GM12878 (cell line): ENCODE results near the gene DTX4. TPM values are rescaled to one million over a fixed set of nuclear protein-coding genes. Genes with fewer than 3 reads are reported as not detected.

Experiments used
- ATF7 ChIP-seq: fragments of 450-650 bp; IDR thresholded peaks from 2 replicates; pipeline ENCODE4 v1.6.1; 2016; ENCODE audit warnings: low read depth, mild to moderate bottlenecking
- CEBPB ChIP-seq, 2 experiments: fragments of 150-350 bp in 1 of 2; IDR thresholded peaks; 2 replicates each; pipeline ENCODE4 v1.6.1; 2012 to 2014; ENCODE audit warnings: low read depth in 2 of 2, low read length in 2 of 2, borderline replicate concordance in 1 of 2, inconsistent platforms in 1 of 2
- CREM ChIP-seq: IDR thresholded peaks from 2 replicates; pipeline ENCODE4 v1.6.1; 2014; ENCODE audit warnings: antibody characterized with exemption, low read depth
- HDAC2 ChIP-seq: fragments of 200-600 bp; sonication (generic); IDR thresholded peaks from 2 replicates; pipeline ENCODE4 v1.6.1; 2017
- IKZF1 ChIP-seq: fragments of 450-650 bp; conservative IDR thresholded peaks from 2 replicates; pipeline ENCODE4 v1.6.1; 2017; ENCODE audit warnings: antibody characterized with exemption, mild to moderate bottlenecking
- LARP7 ChIP-seq: fragments of 450-650 bp; IDR thresholded peaks from 2 replicates; pipeline ENCODE4 v1.6.1; 2017; ENCODE audit warnings: mild to moderate bottlenecking
- NFXL1 ChIP-seq: fragments of 450-650 bp; IDR thresholded peaks from 2 replicates; pipeline ENCODE4 v1.6.1; 2017; ENCODE audit warnings: antibody characterized with exemption, mild to moderate bottlenecking, borderline replicate concordance
- NFYB ChIP-seq: IDR thresholded peaks from 2 replicates; pipeline ENCODE4 v1.6.1; 2011; ENCODE audit warnings: low read depth, mild to moderate bottlenecking, low read length, improper control_type of control experiment, moderate library complexity; ENCODE audit not compliant: insufficient read depth
- NR2C2 ChIP-seq: IDR thresholded peaks from 2 replicates; pipeline ENCODE4 v1.6.1; 2011; ENCODE audit warnings: borderline replicate concordance, low read depth; ENCODE audit not compliant: control insufficient read depth, insufficient read length
- PBX3 ChIP-seq: IDR thresholded peaks from 2 replicates; pipeline ENCODE4 v1.6.1; 2011; ENCODE audit warnings: mild to moderate bottlenecking, low read depth, low read length, moderate library complexity; ENCODE audit not compliant: insufficient replicate concordance
- RUNX3 ChIP-seq: IDR thresholded peaks from 2 replicates; pipeline ENCODE4 v1.6.1; 2012; ENCODE audit warnings: low read length, inconsistent platforms
- SMAD5 ChIP-seq: IDR thresholded peaks from 2 replicates; pipeline ENCODE4 v1.6.1; 2016; ENCODE audit warnings: antibody characterized with exemption, low read depth
- SMARCA5 ChIP-seq: fragments of 450-650 bp; IDR thresholded peaks from 2 replicates; pipeline ENCODE4 v1.6.1; 2017; ENCODE audit warnings: mild to moderate bottlenecking
- STAT3 ChIP-seq: IDR thresholded peaks from 2 replicates; pipeline ENCODE4 v1.6.1; 2011; ENCODE audit warnings: low read depth, low read length, improper control_type of control experiment
- TCF7 ChIP-seq: IDR thresholded peaks from 2 replicates; pipeline ENCODE4 v1.6.1; 2014; ENCODE audit warnings: antibody characterized with exemption, borderline replicate concordance
- YBX1 ChIP-seq: fragments of 450-650 bp; IDR thresholded peaks from 2 replicates; pipeline ENCODE4 v1.6.1; 2016; ENCODE audit warnings: antibody characterized with exemption
- ZBTB33 ChIP-seq: fragments of 450-650 bp; IDR thresholded peaks from 2 replicates; pipeline ENCODE4 v1.6.1; 2017; ENCODE audit warnings: mild to moderate bottlenecking
- ZNF384 ChIP-seq: IDR thresholded peaks from 2 replicates; pipeline ENCODE4 v1.6.1; 2012; ENCODE audit warnings: low read depth, mild to moderate bottlenecking, low read length, improper control_type of control experiment, borderline replicate concordance
- polyA plus RNA-seq, 11 experiments: library from polyadenylated mRNA; depleted of rRNA in 4 of 11; unstranded in 6 of 11; stranded (reverse) in 5 of 11; fragments of >200 nt; fragmentation: Nextera tagmentation in 4 of 11; fragmentation: Illumina TruSeq in 1 of 11; extraction: Ambion mirVana in 4 of 11; extraction: Trizol in 1 of 11; gene quantifications; 1 replicate in 1 of 11; 2 replicates in 10 of 11; pipeline versions ENCODE4 v1.2.1 to v1.2.3, GENCODE V29; 2011 to 2016; ENCODE audit warnings: inconsistent platforms in 2 of 11, missing spikeins in 2 of 11, low read depth in 1 of 11
- total RNA-seq, 4 experiments: library from RNA; depleted of rRNA in 3 of 4; stranded (reverse); fragments of >200 nt in 3 of 4; fragmentation: Illumina TruSeq in 1 of 4; extraction: Trizol in 1 of 4; gene quantifications; 2 replicates each; pipeline versions ENCODE4 v1.2.1 to v1.2.3, GENCODE V29; 2013 to 2021
- TF ChIP-seq, protein P1 (sequence below): fragments of 450-650 bp; IDR thresholded peaks from 2 replicates; pipeline ENCODE4 v1.6.1; 2018; ENCODE audit warnings: borderline replicate concordance, mild to moderate bottlenecking; ENCODE audit not compliant: partially characterized antibody
- TF ChIP-seq, protein P2 (sequence below), 3 experiments: IDR thresholded peaks in 2 of 3; conservative IDR thresholded peaks in 1 of 3; 2 replicates each; pipeline ENCODE4 v1.5.1; 2011; ENCODE audit warnings: low read depth in 3 of 3, low read length in 3 of 3, mild to moderate bottlenecking in 3 of 3, control low read depth in 2 of 3, moderate library complexity in 2 of 3, inconsistent platforms in 1 of 3, mixed read lengths in 1 of 3; ENCODE audit not compliant: control insufficient read depth in 2 of 3, insufficient read depth in 1 of 3; ENCODE audit errors: extremely low read depth in 1 of 3

The DTX4 gene
- total and polyA plus RNA-seq, 10 of the 15 experiments (the other 5 are each of a cell fraction or from before 2014, with no cell fraction given), result 3.8 to 25.8 (median 10.5) TPM

DNA sequence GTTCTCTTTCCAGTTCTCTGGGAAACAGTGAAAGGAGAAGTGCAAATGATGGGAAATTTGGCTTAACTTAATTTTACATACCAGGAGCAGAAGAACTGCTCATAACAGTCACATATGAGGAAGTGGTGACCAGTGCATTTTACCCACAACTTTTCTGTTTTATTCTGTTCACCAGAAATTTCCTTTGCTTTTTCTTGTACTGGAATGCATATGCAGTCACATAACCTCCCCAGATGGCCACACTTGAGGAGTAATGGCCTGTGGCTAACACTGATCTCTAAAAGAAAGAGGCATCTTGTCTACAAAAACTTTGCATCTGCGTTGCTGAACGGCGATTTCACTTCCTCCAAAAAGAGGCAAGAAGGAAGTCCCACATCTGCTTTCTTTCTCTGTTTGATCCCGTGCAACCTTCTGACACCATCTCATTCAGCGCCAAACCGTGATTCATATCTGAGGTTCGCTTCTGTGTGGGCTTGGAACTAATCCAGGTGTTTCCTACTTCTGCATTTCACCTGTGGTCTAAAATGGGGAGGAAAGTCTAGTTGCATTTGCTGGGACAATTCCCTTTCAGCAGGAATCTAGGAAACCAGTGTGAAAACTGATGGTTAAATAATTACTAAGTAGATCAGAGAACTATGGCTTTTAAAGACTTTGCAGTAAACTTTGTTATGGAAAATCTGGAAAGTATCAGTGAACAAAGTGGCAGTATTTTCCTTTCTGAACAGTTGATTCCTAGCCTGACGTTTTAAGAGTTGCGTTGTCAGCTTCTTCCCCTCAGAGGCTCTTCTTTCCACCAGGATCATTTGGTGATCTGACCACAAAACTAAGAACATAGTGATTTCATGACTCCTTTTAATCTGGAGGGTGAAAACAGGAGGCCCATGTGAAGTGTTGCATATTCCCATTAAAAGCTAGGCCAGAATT lies 45.0 kb downstream of the DTX4 start (continued):
- TF ChIP-seq ZBTB33 (no peak), ZNF384 (0 out of 2 replicates have a peak, but pooled peaks have one; percentile 5), RUNX3 (peak; percentile 94), STAT3 (peak; percentile 74), SMARCA5 (peak; percentile 12; the same call in 1 of the 2 replicates), YBX1 (no peak), NFXL1 (no peak), ATF7 (peak; percentile 95), PBX3 (peak; percentile 45), LARP7 (no peak), NFYB (no peak), SMAD5 (no peak), TCF7 (peak; percentile 82), IKZF1 (peak; percentile 99), NR2C2 (no peak), HDAC2 (no peak), CEBPB (IDR thresholded peaks at IDR 0.05; ENCODE audit: borderline replicate concordance in 1 of 2, low read depth in 2 of 2, low read length in 2 of 2) (peak in 1 of 2 experiments; percentile 95; a peak in 1 of 4 replicates), CREM (peak; percentile 96)
- TF ChIP-seq, protein P1, sequence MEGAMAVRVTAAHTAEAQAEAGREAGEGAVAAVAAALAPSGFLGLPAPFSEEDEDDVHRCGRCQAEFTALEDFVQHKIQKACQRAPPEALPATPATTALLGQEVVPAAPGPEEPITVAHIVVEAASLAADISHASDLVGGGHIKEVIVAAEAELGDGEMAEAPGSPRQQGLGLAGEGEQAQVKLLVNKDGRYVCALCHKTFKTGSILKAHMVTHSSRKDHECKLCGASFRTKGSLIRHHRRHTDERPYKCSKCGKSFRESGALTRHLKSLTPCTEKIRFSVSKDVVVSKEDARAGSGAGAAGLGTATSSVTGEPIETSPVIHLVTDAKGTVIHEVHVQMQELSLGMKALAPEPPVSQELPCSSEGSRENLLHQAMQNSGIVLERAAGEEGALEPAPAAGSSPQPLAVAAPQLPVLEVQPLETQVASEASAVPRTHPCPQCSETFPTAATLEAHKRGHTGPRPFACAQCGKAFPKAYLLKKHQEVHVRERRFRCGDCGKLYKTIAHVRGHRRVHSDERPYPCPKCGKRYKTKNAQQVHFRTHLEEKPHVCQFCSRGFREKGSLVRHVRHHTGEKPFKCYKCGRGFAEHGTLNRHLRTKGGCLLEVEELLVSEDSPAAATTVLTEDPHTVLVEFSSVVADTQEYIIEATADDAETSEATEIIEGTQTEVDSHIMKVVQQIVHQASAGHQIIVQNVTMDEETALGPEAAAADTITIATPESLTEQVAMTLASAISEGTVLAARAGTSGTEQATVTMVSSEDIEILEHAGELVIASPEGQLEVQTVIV, result peak; percentile 32
- TF ChIP-seq, protein P2, sequence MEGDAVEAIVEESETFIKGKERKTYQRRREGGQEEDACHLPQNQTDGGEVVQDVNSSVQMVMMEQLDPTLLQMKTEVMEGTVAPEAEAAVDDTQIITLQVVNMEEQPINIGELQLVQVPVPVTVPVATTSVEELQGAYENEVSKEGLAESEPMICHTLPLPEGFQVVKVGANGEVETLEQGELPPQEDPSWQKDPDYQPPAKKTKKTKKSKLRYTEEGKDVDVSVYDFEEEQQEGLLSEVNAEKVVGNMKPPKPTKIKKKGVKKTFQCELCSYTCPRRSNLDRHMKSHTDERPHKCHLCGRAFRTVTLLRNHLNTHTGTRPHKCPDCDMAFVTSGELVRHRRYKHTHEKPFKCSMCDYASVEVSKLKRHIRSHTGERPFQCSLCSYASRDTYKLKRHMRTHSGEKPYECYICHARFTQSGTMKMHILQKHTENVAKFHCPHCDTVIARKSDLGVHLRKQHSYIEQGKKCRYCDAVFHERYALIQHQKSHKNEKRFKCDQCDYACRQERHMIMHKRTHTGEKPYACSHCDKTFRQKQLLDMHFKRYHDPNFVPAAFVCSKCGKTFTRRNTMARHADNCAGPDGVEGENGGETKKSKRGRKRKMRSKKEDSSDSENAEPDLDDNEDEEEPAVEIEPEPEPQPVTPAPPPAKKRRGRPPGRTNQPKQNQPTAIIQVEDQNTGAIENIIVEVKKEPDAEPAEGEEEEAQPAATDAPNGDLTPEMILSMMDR (IDR thresholded peaks at IDR 0.05 in 2 of 3, conservative IDR thresholded peaks at IDR 0.05 in 1 of 3; ENCODE audit: control insufficient read depth in 2 of 3, extremely low read depth in 1 of 3, insufficient read depth in 1 of 3, low read depth in 3 of 3, low read length in 3 of 3), result no peak
